HL-60 (cell line): ENCODE data around the gene B3GALT4.

Source experiments
- DNase-seq, 2 experiments: peaks; one replicate each; pipeline ENCODE4 v3.0.0-alpha.2; 2010 to 2020; ENCODE audit warnings: low read depth in 1 of 2, low spot score in 1 of 2
- H3K27ac ChIP-seq: fragments of 250-450 bp; sonication (Bioruptor Pico); replicated peaks from 2 replicates; pipeline ENCODE4 v1.5.1; 2020; ENCODE audit warnings: mild to moderate bottlenecking, moderate library complexity
- H3K27me3 ChIP-seq: fragments of 250-450 bp; sonication (Bioruptor Pico); 2 replicates; pipeline ENCODE4 v1.5.1; 2021; ENCODE audit warnings: mild to moderate bottlenecking, moderate library complexity; ENCODE audit not compliant: insufficient read depth, poor library complexity, severe bottlenecking
- H3K4me3 ChIP-seq: replicated peaks from 2 replicates; pipeline ENCODE4 v1.5.1; 2011; ENCODE audit warnings: mild to moderate bottlenecking, control low read depth, low read length; ENCODE audit not compliant: insufficient read depth
- GABPA ChIP-seq: IDR thresholded peaks from 2 replicates; pipeline ENCODE4 v1.6.1; 2012; ENCODE audit warnings: low read depth
- POLR2AphosphoS5 ChIP-seq: IDR thresholded peaks from 2 replicates; pipeline ENCODE4 v1.6.1; 2012; ENCODE audit warnings: low read depth
- REST ChIP-seq: IDR thresholded peaks from 2 replicates; pipeline ENCODE4 v1.6.1; 2012; ENCODE audit warnings: low read depth; ENCODE audit not compliant: insufficient replicate concordance
- SPI1 ChIP-seq: IDR thresholded peaks from 2 replicates; pipeline ENCODE4 v1.6.1; 2012; ENCODE audit warnings: low read depth, mild to moderate bottlenecking, borderline replicate concordance
- TF ChIP-seq, protein P1 (sequence below): IDR thresholded peaks from one replicate; pipeline ENCODE4 v1.5.1; 2011; ENCODE audit warnings: low read length, control low read depth, inconsistent platforms; ENCODE audit not compliant: insufficient read depth

The B3GALT4 gene

DNA sequence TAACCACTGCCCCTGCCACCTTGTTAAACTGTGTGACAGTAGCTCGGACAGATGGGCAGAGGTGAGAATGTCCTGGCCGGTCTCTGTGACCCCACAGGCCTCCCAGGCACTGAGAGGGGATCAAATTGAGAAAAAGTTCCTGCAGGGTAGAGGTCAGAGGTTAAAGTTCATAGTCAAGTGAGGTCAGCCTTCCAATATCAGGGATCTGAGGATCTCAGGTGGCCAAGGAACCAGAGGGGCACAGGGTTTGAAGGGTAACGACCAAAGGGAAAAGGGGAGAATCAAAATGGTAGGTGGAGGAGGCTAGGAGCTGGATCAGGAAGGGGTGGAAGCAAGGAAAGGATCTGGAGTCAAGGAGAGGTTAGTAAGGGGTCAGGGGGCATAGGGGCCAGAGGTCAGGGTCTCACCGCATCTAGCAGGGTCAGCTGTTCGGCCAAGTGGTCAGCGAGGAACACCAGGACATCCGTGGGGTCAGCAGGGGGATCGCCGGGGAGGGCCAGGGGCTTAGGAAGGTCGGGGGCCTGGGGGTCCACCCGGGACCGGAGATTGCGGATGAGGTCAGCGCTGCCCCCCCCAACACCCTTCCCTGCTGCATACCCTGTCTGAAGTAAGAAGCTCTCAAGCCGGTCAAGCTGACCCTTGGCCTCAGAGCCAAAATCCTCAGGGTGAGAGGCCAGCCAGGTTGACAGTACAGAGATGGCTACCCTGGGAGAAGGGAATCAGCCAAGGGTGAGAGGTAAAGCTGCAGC, 18.9 kb downstream of the B3GALT4 start:
- no peak for DNase-seq
- Histone ChIP-seq H3K27me3 (no peaks in the 10 kb centered on the region), H3K4me3 (no peak overlapping the region), H3K27ac (no peak overlapping the region)
- TF ChIP-seq POLR2AphosphoS5: no peak
- no peak for TF ChIP-seq REST
- no peak for TF ChIP-seq SPI1
- TF ChIP-seq, protein P1, sequence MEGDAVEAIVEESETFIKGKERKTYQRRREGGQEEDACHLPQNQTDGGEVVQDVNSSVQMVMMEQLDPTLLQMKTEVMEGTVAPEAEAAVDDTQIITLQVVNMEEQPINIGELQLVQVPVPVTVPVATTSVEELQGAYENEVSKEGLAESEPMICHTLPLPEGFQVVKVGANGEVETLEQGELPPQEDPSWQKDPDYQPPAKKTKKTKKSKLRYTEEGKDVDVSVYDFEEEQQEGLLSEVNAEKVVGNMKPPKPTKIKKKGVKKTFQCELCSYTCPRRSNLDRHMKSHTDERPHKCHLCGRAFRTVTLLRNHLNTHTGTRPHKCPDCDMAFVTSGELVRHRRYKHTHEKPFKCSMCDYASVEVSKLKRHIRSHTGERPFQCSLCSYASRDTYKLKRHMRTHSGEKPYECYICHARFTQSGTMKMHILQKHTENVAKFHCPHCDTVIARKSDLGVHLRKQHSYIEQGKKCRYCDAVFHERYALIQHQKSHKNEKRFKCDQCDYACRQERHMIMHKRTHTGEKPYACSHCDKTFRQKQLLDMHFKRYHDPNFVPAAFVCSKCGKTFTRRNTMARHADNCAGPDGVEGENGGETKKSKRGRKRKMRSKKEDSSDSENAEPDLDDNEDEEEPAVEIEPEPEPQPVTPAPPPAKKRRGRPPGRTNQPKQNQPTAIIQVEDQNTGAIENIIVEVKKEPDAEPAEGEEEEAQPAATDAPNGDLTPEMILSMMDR: no peak
- TF ChIP-seq GABPA: no peak

DNA sequence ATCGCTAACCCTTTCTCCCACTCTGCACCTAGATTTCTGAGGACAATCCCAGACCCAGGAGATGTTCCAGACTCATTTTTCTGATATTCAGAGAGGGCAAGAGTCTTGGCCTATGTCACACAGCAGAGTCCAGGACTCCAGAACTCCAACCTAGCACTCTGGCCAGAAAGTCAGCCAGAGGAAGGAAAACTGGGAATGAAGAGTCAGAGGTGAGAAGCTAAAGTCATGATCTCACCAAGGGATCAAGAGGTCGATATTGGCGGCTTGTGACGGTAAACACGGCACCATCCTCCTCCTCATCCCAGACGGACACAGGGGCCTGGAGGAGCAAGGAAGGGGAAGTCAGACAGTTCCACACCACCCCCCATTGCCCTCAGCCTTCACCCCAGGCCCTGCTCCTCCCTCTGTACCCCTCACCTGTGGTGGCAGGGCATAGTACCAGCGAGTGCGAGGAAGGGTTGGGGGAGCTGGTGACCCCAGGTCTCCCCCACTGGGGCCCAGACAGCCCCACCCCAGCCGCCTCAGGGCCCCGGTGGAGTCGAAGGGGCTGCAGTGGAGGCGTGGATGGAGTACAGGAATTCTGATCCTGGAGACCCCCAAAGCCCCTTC, 20.0 kb downstream of the B3GALT4 start:
- TF ChIP-seq, protein P1: no peak
- no peak for TF ChIP-seq REST
- no peak for TF ChIP-seq POLR2AphosphoS5
- TF ChIP-seq SPI1: no peak
- TF ChIP-seq GABPA: no peak
- H3K27ac ChIP-seq: peak overlapping the region; percentile 95
- peak overlapping the region; percentile 75 for H3K4me3 ChIP-seq
- no peaks in the 10 kb centered on the region for H3K27me3 ChIP-seq
- no peak for DNase-seq

DNA sequence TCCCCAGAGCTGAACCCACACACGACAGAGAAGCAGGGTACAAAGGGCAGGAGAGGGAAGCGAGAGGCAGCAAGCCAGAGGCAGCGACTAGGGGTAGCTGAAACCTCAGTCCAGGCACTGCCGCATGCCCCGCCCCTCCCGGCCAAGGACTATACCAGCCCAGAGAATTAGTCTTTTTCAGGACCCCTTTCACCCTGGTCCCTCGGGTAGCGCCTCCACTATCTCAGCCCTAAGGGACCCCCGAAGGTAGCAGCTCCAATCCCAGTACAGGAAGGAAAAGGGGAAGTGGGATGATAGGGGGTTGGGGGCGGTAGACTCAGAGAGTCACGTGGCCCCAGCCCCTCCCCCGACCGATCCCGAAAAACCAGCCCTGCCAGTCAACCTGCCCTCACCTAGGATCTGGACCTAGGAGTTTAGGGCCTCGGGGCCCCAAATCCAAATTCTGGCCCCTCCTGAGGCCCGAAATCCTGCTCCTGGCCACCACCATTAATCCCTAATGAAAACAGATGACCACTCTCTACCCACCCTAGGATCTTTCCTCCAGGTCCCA, 20.6 kb downstream of the B3GALT4 start:
- no peaks in the 10 kb centered on the region for H3K27me3 ChIP-seq
- H3K27ac ChIP-seq: peak overlapping the region; percentile 95
- peak overlapping the region; percentile 75 for H3K4me3 ChIP-seq
- peak in 1 of 2 experiments; percentile 34 for DNase-seq
- TF ChIP-seq GABPA: no peak
- no peak for TF ChIP-seq REST
- TF ChIP-seq POLR2AphosphoS5: no peak
- TF ChIP-seq, protein P1: no peak
- TF ChIP-seq SPI1: peak; percentile 93
